Endothelial cell of umbilical vein (primary cell): ENCODE data around the gene ZNF580.

Experiments used
- CTCF ChIP-seq, 2 donors: IDR thresholded peaks; 1 replicate in 1 of 2; 2 replicates in 1 of 2; pipeline ENCODE4 v1.5.1; 2011; ENCODE audit warnings: low read length in 2 of 2, mild to moderate bottlenecking in 2 of 2, moderate library complexity in 2 of 2, control low read depth in 1 of 2, inconsistent platforms in 1 of 2, low read depth in 1 of 2; ENCODE audit not compliant: insufficient read depth in 1 of 2; ENCODE audit errors: extremely low read depth in 1 of 2
- EZH2 ChIP-seq: IDR thresholded peaks from 2 replicates; pipeline ENCODE4 v1.6.1; 2012; ENCODE audit warnings: borderline replicate concordance, low read depth, mild to moderate bottlenecking, moderate library complexity, low read length, inconsistent platforms; ENCODE audit not compliant: severe bottlenecking
- JUN ChIP-seq: IDR thresholded peaks from 2 replicates; pipeline ENCODE4 v1.6.1; 2011; ENCODE audit warnings: borderline replicate concordance, low read depth; ENCODE audit not compliant: insufficient read length, insufficient read depth
- POLR2A ChIP-seq: IDR thresholded peaks from 2 replicates; pipeline ENCODE4 v1.6.1; 2012; ENCODE audit warnings: low read depth, mild to moderate bottlenecking, control low read depth, low read length
- POLR2AphosphoS5 ChIP-seq: IDR thresholded peaks from 2 replicates; pipeline ENCODE4 v1.6.1; 2012; ENCODE audit warnings: low read depth, mild to moderate bottlenecking, control low read depth, low read length, moderate library complexity; ENCODE audit not compliant: insufficient read depth
- TF ChIP-seq, protein P1 (sequence below): IDR thresholded peaks from 2 replicates; pipeline ENCODE4 v1.6.1; 2011; ENCODE audit not compliant: insufficient read depth, insufficient read length

DNA sequence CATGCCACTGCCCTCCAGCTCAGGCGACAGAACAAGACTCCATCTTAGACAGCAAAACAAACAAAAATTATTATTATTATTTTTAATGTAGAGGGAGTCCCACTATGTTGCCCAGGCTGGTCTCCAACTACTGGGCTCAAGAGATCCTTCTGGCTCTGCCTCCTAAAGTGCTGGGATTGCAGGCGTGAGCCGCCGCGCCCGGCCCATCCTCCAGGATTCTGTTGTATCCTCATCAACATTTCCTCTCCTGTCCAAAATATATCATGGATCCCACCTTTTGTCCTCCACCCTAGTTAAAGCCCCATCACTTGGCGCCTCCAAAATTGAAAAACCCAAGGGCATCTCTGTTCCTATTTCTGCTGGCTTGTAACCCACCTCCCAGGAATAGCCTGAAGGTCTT is 17.7 kb upstream of the ZNF580 start:
- TF ChIP-seq CTCF (IDR thresholded peaks at IDR 0.05; ENCODE audit: extremely low read depth in 1 of 2, insufficient read depth in 1 of 2, low read depth in 1 of 2, low read length in 2 of 2) (no peak), POLR2AphosphoS5 (no peak), EZH2 (no peak), POLR2A (no peak), JUN (no peak)
- TF ChIP-seq, protein P1, sequence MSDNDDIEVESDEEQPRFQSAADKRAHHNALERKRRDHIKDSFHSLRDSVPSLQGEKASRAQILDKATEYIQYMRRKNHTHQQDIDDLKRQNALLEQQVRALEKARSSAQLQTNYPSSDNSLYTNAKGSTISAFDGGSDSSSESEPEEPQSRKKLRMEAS, result no peak
